ENCODE data around the gene NEGR1. TPM values are rescaled to one million over a fixed set of nuclear protein-coding genes. Genes with fewer than 3 reads are reported as not detected.

Gene NEGR1
- total and polyA plus RNA-seq, 4 donors, result 0.08 to 0.14 (median 0.12) TPM; not detected in 1

GRCh38 chr1:72101840-72102632, 180.3 kb downstream of the NEGR1 start:
- H3K9ac ChIP-seq (ENCODE audit: low read depth in 1 of 2, low read length in 2 of 2), result no peak overlapping the region
- H3K27ac ChIP-seq (ENCODE audit: low read depth in 1 of 2, low read length in 2 of 2), result no peak overlapping the region
- H3K4me3 ChIP-seq (ENCODE audit: low read depth in 1 of 3, low read length in 3 of 3), result no peak overlapping the region
- H3K4me1 ChIP-seq (ENCODE audit: control insufficient read depth in 4 of 4, insufficient read depth in 4 of 4, low read length in 3 of 4), result no peaks in the 10 kb centered on the region
- TF ChIP-seq GABPA (IDR thresholded peaks at IDR 0.05 in 1 of 2, conservative IDR thresholded peaks at IDR 0.05 in 1 of 2) (no peak), HNF4A (conservative IDR thresholded peaks at IDR 0.05) (no peak)
- DNase-seq (ENCODE audit: low spot score), result no peak
- H3K36me3 ChIP-seq (ENCODE audit: control insufficient read depth in 4 of 4, insufficient read depth in 3 of 4, low read depth in 1 of 4, low read length in 3 of 4), result no peaks in the 10 kb centered on the region
- no peaks in the 10 kb centered on the region for H3K9me3 ChIP-seq (ENCODE audit: control insufficient read depth in 4 of 4, low read length in 3 of 4)
- H3K27me3 ChIP-seq (ENCODE audit: control insufficient read depth in 4 of 4, insufficient read depth in 4 of 4, low read length in 3 of 4), result no peaks in the 10 kb centered on the region
- 78% methylated on average over 3 of the region's 3 CpGs for WGBS

- Histone ChIP-seq H3K36me3 (ENCODE audit: control insufficient read depth in 4 of 4, insufficient read depth in 3 of 4, low read depth in 1 of 4, low read length in 3 of 4) (no peaks in the 10 kb centered on the region), H3K9ac (ENCODE audit: low read depth in 1 of 2, low read length in 2 of 2) (no peak overlapping the region), H3K27me3 (ENCODE audit: control insufficient read depth in 4 of 4, insufficient read depth in 4 of 4, low read length in 3 of 4) (no peaks in the 10 kb centered on the region), H3K4me1 (ENCODE audit: control insufficient read depth in 4 of 4, insufficient read depth in 4 of 4, low read length in 3 of 4) (no peaks in the 10 kb centered on the region), H3K4me3 (ENCODE audit: low read depth in 1 of 3, low read length in 3 of 3) (no peak overlapping the region), H3K27ac (ENCODE audit: low read depth in 1 of 2, low read length in 2 of 2) (no peak overlapping the region), H3K9me3 (ENCODE audit: control insufficient read depth in 4 of 4, low read length in 3 of 4) (no peaks in the 10 kb centered on the region)
- DNase-seq (ENCODE audit: low spot score), result no peak
- WGBS, result 64% methylated on average over 2 of the region's 2 CpGs
- TF ChIP-seq NR2F2 (IDR thresholded peaks at IDR 0.05) (no peak), RXRA (IDR thresholded peaks at IDR 0.05) (no peak), TAF1 (conservative IDR thresholded peaks at IDR 0.05) (no peak), CTCF (IDR thresholded peaks at IDR 0.05; ENCODE audit: low read depth, low read length, missing input control) (no peak), YY1 (IDR thresholded peaks at IDR 0.05) (no peak), ZBTB33 (IDR thresholded peaks at IDR 0.05) (no peak), HNF4A (conservative IDR thresholded peaks at IDR 0.05) (no peak), FOXA2 (IDR thresholded peaks at IDR 0.05) (no peak), REST (IDR thresholded peaks at IDR 0.05) (no peak), RAD21 (IDR thresholded peaks at IDR 0.05) (no peak), GABPA (IDR thresholded peaks at IDR 0.05 in 1 of 2, conservative IDR thresholded peaks at IDR 0.05 in 1 of 2) (no peak)
Measured at GRCh38 chr1:72100771-72101170, 181.6 kb downstream of the NEGR1 start.
